ENCODE data around the gene LRRN2.

Gene LRRN2

GRCh38 chr1:204706838-204707509, 21.4 kb upstream of the LRRN2 start:
- DNase-seq (ENCODE audit: extremely low read depth, low read depth): no peak
- TF ChIP-seq, protein P1, sequence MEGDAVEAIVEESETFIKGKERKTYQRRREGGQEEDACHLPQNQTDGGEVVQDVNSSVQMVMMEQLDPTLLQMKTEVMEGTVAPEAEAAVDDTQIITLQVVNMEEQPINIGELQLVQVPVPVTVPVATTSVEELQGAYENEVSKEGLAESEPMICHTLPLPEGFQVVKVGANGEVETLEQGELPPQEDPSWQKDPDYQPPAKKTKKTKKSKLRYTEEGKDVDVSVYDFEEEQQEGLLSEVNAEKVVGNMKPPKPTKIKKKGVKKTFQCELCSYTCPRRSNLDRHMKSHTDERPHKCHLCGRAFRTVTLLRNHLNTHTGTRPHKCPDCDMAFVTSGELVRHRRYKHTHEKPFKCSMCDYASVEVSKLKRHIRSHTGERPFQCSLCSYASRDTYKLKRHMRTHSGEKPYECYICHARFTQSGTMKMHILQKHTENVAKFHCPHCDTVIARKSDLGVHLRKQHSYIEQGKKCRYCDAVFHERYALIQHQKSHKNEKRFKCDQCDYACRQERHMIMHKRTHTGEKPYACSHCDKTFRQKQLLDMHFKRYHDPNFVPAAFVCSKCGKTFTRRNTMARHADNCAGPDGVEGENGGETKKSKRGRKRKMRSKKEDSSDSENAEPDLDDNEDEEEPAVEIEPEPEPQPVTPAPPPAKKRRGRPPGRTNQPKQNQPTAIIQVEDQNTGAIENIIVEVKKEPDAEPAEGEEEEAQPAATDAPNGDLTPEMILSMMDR (IDR thresholded peaks at IDR 0.05; ENCODE audit: low read depth, low read length, missing control alignments): no peak
- no peak overlapping the region for H3K4me3 ChIP-seq (replicated peaks; ENCODE audit: low read depth, low read length)

- TF ChIP-seq, protein P1 (IDR thresholded peaks at IDR 0.05; ENCODE audit: low read depth, low read length, missing control alignments): no peak
- H3K4me3 ChIP-seq (replicated peaks; ENCODE audit: low read depth, low read length): no peak overlapping the region
- DNase-seq (ENCODE audit: extremely low read depth, low read depth): no peak
Observed at GRCh38 chr1:204705888-204706837, 20.6 kb upstream of the LRRN2 start.

- DNase-seq (ENCODE audit: extremely low read depth, low read depth): no peak
- H3K4me3 ChIP-seq (replicated peaks; ENCODE audit: low read depth, low read length): no peak overlapping the region
Observed at GRCh38 chr1:204705493-204705811, 19.9 kb upstream of the LRRN2 start.

DNA sequence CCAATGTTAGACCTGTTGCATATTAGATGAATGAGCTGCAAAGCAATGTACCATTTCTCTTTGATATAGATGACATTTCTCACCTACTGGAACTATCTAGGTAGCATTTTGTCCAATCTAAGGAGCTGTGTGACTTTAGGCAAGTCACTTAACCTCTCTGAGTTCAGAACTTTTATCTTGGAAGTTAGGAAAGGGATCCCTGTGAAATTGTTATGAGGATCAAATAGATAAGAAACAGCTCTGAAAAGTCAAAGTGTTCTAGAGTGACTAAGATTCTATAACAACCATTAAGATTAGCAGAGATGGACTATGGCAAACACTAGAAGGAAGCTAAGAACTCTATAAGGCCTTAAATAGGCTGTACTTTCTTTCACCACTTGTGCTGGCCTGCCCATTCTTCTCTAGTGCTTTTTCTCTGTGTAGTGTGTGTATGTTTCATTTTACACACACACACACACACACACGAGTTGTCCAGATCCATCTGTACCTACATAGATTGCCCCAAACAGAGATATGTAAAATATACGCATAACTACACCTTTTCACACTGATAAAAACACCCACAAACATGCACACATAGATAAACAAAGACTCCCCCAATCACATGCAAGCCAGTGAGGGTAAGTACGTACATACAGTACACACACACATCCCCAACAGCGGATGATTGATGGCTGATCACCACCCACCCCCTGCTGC, 19.4 kb upstream of the LRRN2 start:
- no peak overlapping the region for H3K4me3 ChIP-seq (replicated peaks; ENCODE audit: low read depth, low read length)
- TF ChIP-seq, protein P1 (IDR thresholded peaks at IDR 0.05; ENCODE audit: low read depth, low read length, missing control alignments): no peak
- no peak for DNase-seq (ENCODE audit: extremely low read depth, low read depth)

More at GRCh38 chr1:204705493-204705811, 19.9 kb upstream of the LRRN2 start:
- TF ChIP-seq, protein P1 (IDR thresholded peaks at IDR 0.05; ENCODE audit: low read depth, low read length, missing control alignments): no peak

DNA sequence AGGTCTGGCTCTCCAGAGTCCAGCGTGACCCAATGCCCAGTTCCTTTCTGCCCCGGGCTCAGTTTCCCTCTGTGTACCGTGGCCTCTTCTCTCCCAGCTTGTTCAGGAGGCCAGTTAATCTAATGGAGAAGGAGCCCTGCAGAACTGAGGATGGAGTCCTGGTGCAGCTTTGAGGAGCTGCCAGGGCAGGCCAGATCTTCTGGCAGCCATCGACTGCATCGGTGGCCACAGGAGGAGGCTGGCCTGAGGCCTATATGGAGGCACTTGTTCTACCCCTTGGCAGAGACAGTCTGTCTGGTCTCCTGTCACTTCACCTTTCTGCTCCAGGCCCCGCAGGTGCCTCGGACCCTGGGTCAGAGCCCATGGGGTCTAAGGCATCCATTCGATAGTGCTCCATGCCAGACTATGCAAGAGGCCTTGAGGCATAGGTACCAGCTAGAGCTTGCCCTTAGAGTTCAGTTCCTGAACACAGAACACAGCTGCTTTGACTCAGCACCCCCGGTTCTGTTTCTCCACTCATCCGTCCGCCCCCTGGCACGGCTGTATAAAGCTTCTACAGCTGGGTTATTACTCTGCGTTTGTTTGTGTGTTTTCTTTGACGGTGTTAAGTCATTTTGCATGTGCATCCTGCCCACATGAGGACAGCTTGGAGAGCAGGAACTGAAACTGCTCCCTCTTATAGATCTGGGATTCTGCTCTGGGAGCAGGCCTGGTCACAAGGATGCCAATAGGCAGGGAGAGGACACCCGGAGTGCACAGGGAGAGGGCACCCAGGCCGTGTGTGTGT, 18.5 kb upstream of the LRRN2 start:
- TF ChIP-seq, protein P1 (IDR thresholded peaks at IDR 0.05; ENCODE audit: low read depth, low read length, missing control alignments): no peak
- no peak for DNase-seq (ENCODE audit: extremely low read depth, low read depth)
- H3K4me3 ChIP-seq (replicated peaks; ENCODE audit: low read depth, low read length): no peak overlapping the region

DNA sequence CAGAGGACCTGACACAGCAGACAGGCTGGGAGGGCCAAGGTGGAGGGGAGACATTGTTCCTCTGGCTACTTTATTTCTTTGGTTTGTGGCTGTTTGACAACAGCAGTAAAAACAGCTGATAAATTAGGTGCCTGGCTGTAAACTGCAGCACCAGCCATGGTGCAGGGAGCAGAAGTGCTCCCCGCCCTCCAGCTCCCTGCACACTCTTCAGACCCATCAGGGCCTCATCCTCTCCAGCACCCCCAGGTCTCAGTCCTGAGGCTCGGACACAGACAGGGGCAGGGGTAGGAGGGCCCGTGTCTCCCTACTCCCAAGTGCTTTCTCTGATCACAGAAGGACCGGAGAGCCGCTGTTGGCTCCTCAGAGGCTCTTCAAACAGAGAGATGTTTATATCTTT, 17.7 kb upstream of the LRRN2 start:
- TF ChIP-seq, protein P1 (IDR thresholded peaks at IDR 0.05; ENCODE audit: low read depth, low read length, missing control alignments): no peak
- H3K4me3 ChIP-seq (replicated peaks; ENCODE audit: low read depth, low read length): no peak overlapping the region
- no peak for DNase-seq (ENCODE audit: extremely low read depth, low read depth)
